Measurements from ENCODE around the gene ADGRL2. TPM values are rescaled to one million over a fixed set of nuclear protein-coding genes. Genes with fewer than 3 reads are reported as not detected.

Gene ADGRL2
- total RNA-seq, 6 donors from 2014 or later: 21.0 to 133 (median 84.0) TPM

DNA sequence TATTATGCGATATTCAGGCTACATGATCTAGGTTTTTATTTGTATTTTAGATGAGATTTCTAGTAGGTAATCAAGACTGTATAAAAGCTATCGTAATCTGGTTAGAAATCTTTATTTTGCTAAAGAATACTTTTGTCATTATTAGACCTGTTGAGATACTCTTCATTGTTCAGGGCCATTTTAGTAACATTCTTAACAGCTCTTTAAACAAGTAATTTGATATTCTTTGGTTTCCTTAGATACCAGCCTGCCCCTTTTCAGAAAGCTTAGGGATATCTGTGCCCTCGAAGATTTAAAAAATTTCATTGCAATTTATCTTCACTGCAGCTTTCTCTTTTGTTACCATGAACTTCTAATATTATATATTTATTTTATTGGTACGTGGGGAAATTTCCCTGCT is 18.9 kb downstream of the ADGRL2 start:
- Histone ChIP-seq H3K4me3 (no peak overlapping the region), H3K36me3 (no peaks in the 10 kb centered on the region), H3K4me1 (peaks cover 0 to 8% (median 5%) of the 10 kb centered on the region in 4 donors), H3K9me3 (no peaks in the 10 kb centered on the region), H3K27me3 (no peaks in the 10 kb centered on the region), H3K27ac (no peak overlapping the region)
- ATAC-seq (ENCODE audit: low FRiP score in 2 of 2): no peak
- 65 to 67% methylated on average over 4 of the region's 4 CpGs for WGBS, 2 donors
- TF ChIP-seq, protein P1, sequence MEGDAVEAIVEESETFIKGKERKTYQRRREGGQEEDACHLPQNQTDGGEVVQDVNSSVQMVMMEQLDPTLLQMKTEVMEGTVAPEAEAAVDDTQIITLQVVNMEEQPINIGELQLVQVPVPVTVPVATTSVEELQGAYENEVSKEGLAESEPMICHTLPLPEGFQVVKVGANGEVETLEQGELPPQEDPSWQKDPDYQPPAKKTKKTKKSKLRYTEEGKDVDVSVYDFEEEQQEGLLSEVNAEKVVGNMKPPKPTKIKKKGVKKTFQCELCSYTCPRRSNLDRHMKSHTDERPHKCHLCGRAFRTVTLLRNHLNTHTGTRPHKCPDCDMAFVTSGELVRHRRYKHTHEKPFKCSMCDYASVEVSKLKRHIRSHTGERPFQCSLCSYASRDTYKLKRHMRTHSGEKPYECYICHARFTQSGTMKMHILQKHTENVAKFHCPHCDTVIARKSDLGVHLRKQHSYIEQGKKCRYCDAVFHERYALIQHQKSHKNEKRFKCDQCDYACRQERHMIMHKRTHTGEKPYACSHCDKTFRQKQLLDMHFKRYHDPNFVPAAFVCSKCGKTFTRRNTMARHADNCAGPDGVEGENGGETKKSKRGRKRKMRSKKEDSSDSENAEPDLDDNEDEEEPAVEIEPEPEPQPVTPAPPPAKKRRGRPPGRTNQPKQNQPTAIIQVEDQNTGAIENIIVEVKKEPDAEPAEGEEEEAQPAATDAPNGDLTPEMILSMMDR (IDR thresholded peaks at IDR 0.05): no peak
- no peak for TF ChIP-seq POLR2A (IDR thresholded peaks at IDR 0.05)
- TF ChIP-seq POLR2AphosphoS5 (IDR thresholded peaks at IDR 0.05): no peak
- TF ChIP-seq EP300 (IDR thresholded peaks at IDR 0.05): no peak
- no peak for DNase-seq

DNA sequence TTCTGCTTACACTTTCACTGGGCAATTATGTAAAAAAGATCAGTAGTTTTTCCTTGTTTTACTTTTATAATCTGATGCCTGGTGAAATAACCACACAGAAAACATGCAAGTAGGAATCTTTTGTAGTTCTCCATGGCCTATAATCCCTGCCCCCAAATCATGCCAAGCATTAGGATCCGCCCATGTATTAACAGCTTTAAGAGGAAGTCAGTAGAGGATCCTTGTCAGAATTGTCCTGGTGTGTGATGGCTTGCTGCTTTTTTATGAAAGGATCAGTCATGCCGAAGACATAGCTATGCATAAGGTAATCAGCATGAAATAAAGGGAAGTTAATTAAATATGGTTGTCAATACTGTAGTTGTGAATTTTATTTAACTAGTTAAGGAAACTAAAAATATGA is 20.0 kb downstream of the ADGRL2 start:
- Histone ChIP-seq H3K4me3 (no peak overlapping the region), H3K4me1 (peaks cover 0 to 10% (median 5%) of the 10 kb centered on the region in 4 donors), H3K9me3 (no peaks in the 10 kb centered on the region), H3K27me3 (no peaks in the 10 kb centered on the region), H3K27ac (no peak overlapping the region), H3K36me3 (no peaks in the 10 kb centered on the region)
- 80 to 81% methylated on average over 2 of the region's 2 CpGs for WGBS, 2 donors
- TF ChIP-seq, protein P1 (IDR thresholded peaks at IDR 0.05): no peak
- TF ChIP-seq POLR2AphosphoS5 (IDR thresholded peaks at IDR 0.05): no peak
- TF ChIP-seq POLR2A (IDR thresholded peaks at IDR 0.05): no peak
- TF ChIP-seq EP300 (IDR thresholded peaks at IDR 0.05): no peak
- DNase-seq: no peak
- ATAC-seq (ENCODE audit: low FRiP score in 2 of 2): no peak

DNA sequence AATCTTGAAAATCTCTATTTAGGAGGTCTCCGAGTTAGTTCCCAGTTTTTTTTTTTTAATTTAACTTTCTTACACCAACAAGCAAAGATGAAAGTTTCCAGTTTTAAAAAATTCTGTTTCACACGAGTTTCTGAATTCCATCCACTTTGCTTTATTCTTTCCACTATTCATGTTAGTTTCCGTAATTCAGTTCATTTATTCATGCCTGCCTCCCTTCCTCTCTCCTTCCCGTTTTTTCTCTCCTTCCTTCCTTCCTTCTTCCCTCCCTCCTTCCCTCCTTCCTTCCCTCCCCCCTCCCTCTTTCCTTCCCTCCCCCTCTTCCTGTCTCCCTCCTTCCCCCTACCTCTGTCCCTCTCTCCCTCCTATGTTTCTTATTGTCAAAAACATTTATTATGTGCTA is 22.3 kb downstream of the ADGRL2 start:
- Histone ChIP-seq H3K9me3 (no peaks in the 10 kb centered on the region), H3K4me1 (peaks cover 0 to 11% (median 2%) of the 10 kb centered on the region in 4 donors), H3K27ac (no peak overlapping the region), H3K36me3 (no peaks in the 10 kb centered on the region), H3K27me3 (no peaks in the 10 kb centered on the region), H3K4me3 (no peak overlapping the region)
- TF ChIP-seq EP300 (IDR thresholded peaks at IDR 0.05) (no peak), POLR2A (IDR thresholded peaks at IDR 0.05) (no peak), POLR2AphosphoS5 (IDR thresholded peaks at IDR 0.05) (no peak)
- TF ChIP-seq, protein P1 (IDR thresholded peaks at IDR 0.05): no peak
- WGBS, 2 donors: 79 to 83% methylated on average over 4 of the region's 4 CpGs
- no peak for DNase-seq
- ATAC-seq (ENCODE audit: low FRiP score in 2 of 2): no peak

DNA sequence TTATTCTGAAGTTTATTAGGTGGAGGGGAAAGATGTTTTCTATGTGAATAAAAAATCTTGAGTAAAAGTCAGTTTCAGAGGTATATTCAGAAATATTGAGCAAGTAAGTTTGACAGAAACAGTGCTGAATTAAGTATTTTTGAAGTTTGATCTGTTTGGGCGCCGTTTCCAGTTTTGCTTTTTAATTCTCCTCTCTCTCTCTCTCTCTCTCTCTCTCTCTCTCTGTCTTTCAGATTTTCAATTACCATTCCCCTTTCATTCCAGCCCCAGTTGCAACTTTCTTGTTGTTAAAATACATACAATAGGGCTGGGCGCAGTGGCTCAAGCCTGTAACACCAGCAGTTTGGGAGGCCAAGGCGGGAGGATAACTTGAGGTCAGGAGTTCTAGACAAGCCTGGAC is 24.0 kb downstream of the ADGRL2 start:
- DNase-seq (no peak), ATAC-seq (ENCODE audit: low FRiP score in 2 of 2) (no peak)
- H3K4me1 ChIP-seq: peaks cover 0 to 7% (median 0%) of the 10 kb centered on the region in 4 donors
- no peaks in the 10 kb centered on the region for H3K9me3 ChIP-seq
- no peak overlapping the region for H3K4me3 ChIP-seq
- TF ChIP-seq, protein P1 (IDR thresholded peaks at IDR 0.05): no peak
- no peak for TF ChIP-seq EP300 (IDR thresholded peaks at IDR 0.05)
- TF ChIP-seq POLR2A (IDR thresholded peaks at IDR 0.05): no peak
- no peak for TF ChIP-seq POLR2AphosphoS5 (IDR thresholded peaks at IDR 0.05)
- H3K27ac ChIP-seq: no peak overlapping the region
- H3K27me3 ChIP-seq: no peaks in the 10 kb centered on the region
- H3K36me3 ChIP-seq: no peaks in the 10 kb centered on the region
- WGBS, 2 donors: 66% methylated on average over 4 of the region's 4 CpGs

DNA sequence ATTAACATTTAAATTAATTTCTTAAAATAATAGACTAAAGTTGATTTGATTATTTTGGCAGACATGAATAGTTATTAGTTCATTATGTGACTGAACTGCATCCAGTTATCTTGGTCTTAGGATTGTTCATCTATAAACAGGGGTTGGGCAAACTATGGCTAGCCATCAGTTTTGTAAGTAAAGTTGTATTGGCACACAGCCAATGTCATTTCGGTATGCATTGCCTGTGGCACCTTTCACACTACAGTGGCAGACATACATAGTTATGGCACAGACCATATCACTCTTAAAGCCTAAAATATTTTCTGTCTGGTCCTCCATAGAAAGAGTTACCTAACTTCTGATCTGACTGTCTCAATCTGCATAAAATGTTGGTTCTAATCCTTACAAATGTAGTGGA is 27.2 kb downstream of the ADGRL2 start:
- DNase-seq (no peak), ATAC-seq (ENCODE audit: low FRiP score in 2 of 2) (no peak)
- Histone ChIP-seq H3K27ac (no peak overlapping the region), H3K27me3 (no peaks in the 10 kb centered on the region), H3K4me3 (no peak overlapping the region), H3K36me3 (no peaks in the 10 kb centered on the region), H3K9me3 (no peaks in the 10 kb centered on the region), H3K4me1 (peaks cover 0 to 6% (median 0%) of the 10 kb centered on the region in 4 donors)
- TF ChIP-seq, protein P1 (IDR thresholded peaks at IDR 0.05): no peak
- TF ChIP-seq POLR2AphosphoS5 (IDR thresholded peaks at IDR 0.05) (no peak), POLR2A (IDR thresholded peaks at IDR 0.05) (no peak), EP300 (IDR thresholded peaks at IDR 0.05) (no peak)
- 59 to 68% methylated on average over 1 of the region's 1 CpG for WGBS, 2 donors
